Sigmoid colon (tissue), 4 donors: ENCODE results near the gene NAT9.

ENCODE experiments used
- EP300 ChIP-seq, 4 donors: sonication (generic); formaldehyde crosslinking; IDR thresholded peaks; one replicate each; pipeline ENCODE4 v1.6.1; 2017; ENCODE audit warnings: antibody characterized with exemption in 4 of 4
- POLR2A ChIP-seq, 2 donors: fragments of 450-650 bp; IDR thresholded peaks; one replicate each; pipeline ENCODE4 v1.6.1; 2016; ENCODE audit warnings: antibody characterized with exemption in 2 of 2, mild to moderate bottlenecking in 2 of 2, moderate library complexity in 2 of 2

DNA sequence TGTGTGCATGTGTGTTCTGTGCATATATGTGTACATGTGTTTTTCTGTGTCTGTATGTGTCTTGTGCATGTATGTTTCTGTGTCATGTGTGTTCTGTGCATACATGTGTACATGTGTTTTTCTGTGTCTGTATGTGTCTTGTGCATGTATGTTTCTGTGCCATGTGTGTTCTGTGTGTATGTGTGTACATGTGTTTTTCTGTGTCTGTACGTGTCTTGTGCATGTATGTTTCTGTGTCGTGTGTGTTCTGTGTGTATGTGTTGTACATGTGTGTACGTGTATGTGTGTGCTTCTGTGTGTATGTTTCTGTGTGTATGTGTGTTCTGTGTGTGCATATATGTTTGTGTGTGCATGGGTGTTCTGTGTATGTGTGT, 47.5 kb downstream of the NAT9 start:
- TF ChIP-seq POLR2A (IDR thresholded peaks at IDR 0.05), result no peak
- TF ChIP-seq EP300 (IDR thresholded peaks at IDR 0.05), result no peak
